IMR-90 (cell line): ENCODE measurements around the gene ZNF521. TPM values are rescaled to one million over a fixed set of nuclear protein-coding genes. Genes with fewer than 3 reads are reported as not detected.

Experiments used
- ATAC-seq: fragments of 200-7000 bp; cut with Tn5 transposase; 2 replicates; pipeline ENCODE4 v1.9.1; 2020; ENCODE audit warnings: low read depth, mild to moderate bottlenecking, moderate library complexity
- BruUV-seq: library from RNA; stranded (reverse); fragments of 400-500 nt; replicated peaks from 2 replicates; lab custom pipeline; 2021; lab: Mats Ljungman, UMichigan
- CTCF ChIA-PET: fragments of 300-600 bp; formaldehyde crosslinking; extraction: SDS; loops from one replicate; lab custom pipeline; 2021; ENCODE audit warnings: antibody characterized with exemption; lab: Yijun Ruan, JAX
- POLR2A ChIA-PET: fragments of 300-600 bp; sonication (Branson Sonifier 250); formaldehyde crosslinking; loops from one replicate; lab custom pipeline; 2022; ENCODE audit warnings: antibody characterized with exemption; ENCODE audit not compliant: unreplicated experiment; lab: Charles Lee
- DNase-seq: peaks from one replicate; pipeline ENCODE4 v3.0.0; 2013
- H2AFZ ChIP-seq: replicated peaks from 2 replicates; pipeline ENCODE3; 2013; ENCODE audit warnings: low read length, mild to moderate bottlenecking; ENCODE audit not compliant: poor library complexity
- H2AK5ac ChIP-seq: 2 replicates; pipeline ENCODE4 v1.6.1; 2013; ENCODE audit warnings: low read depth, low read length, inconsistent platforms
- H2AK9ac ChIP-seq: replicated peaks from 2 replicates; pipeline ENCODE3; 2013; ENCODE audit warnings: mild to moderate bottlenecking, low read depth, low read length, moderate library complexity; ENCODE audit not compliant: poor library complexity
- H2BK120ac ChIP-seq: 2 replicates; pipeline ENCODE4 v1.6.1; 2013; ENCODE audit warnings: low read depth, low read length, inconsistent platforms
- H2BK15ac ChIP-seq: 3 replicates; pipeline ENCODE4 v1.6.1; 2013; ENCODE audit warnings: low read depth, low read length, inconsistent platforms
- H2BK20ac ChIP-seq: 2 replicates; pipeline ENCODE4 v1.6.1; 2013; ENCODE audit warnings: low read depth, mild to moderate bottlenecking, inconsistent platforms, low read length, moderate library complexity
- H2BK5ac ChIP-seq: 2 replicates; pipeline ENCODE4 v1.6.1; 2013; ENCODE audit warnings: mild to moderate bottlenecking, low read depth, low read length, inconsistent platforms; ENCODE audit not compliant: poor library complexity, severe bottlenecking
- H3K14ac ChIP-seq: replicated peaks from 2 replicates; pipeline ENCODE4 v1.6.1; 2013; ENCODE audit warnings: low read depth, low read length, inconsistent platforms
- H3K18ac ChIP-seq: 2 replicates; pipeline ENCODE4 v1.6.1; 2013; ENCODE audit warnings: low read depth, low read length, control low read depth
- H3K23ac ChIP-seq: 2 replicates; pipeline ENCODE4 v1.6.1; 2013; ENCODE audit warnings: low read depth, low read length, inconsistent platforms
- H3K27ac ChIP-seq: 2 replicates; pipeline ENCODE4 v1.5.1; 2013; ENCODE audit warnings: mild to moderate bottlenecking, control low read depth, low read length; ENCODE audit not compliant: insufficient read depth
- H3K27me3 ChIP-seq: 2 replicates; pipeline ENCODE4 v1.6.1; 2013; ENCODE audit warnings: low read length; ENCODE audit not compliant: control insufficient read depth, insufficient read depth
- H3K36me3 ChIP-seq: 2 replicates; pipeline ENCODE4 v1.6.1; 2013; ENCODE audit warnings: low read length, mixed read lengths; ENCODE audit not compliant: control insufficient read depth, insufficient read depth
- H3K4ac ChIP-seq: 2 replicates; pipeline ENCODE4 v1.6.1; 2013; ENCODE audit warnings: low read depth, low read length, inconsistent platforms
- H3K4me1 ChIP-seq: 2 replicates; pipeline ENCODE4 v1.6.1; 2013; ENCODE audit warnings: low read length, mixed read lengths; ENCODE audit not compliant: control insufficient read depth, insufficient read depth
- H3K4me2 ChIP-seq: 2 replicates; pipeline ENCODE4 v1.6.1; 2013; ENCODE audit warnings: low read depth, mild to moderate bottlenecking, control low read depth, low read length, moderate library complexity
- H3K4me3 ChIP-seq: 2 replicates; pipeline ENCODE4 v1.5.1; 2013; ENCODE audit warnings: low read depth, mild to moderate bottlenecking, control low read depth, low read length, moderate library complexity; ENCODE audit not compliant: insufficient read depth
- H3K56ac ChIP-seq: 2 replicates; pipeline ENCODE4 v1.6.1; 2013; ENCODE audit warnings: low read length, inconsistent platforms; ENCODE audit not compliant: insufficient read depth; ENCODE audit errors: extremely low read depth
- H3K79me1 ChIP-seq, 2 experiments: 2 replicates each; pipeline ENCODE4 v1.6.1; 2013; ENCODE audit warnings: low read length in 2 of 2, inconsistent platforms in 1 of 2, low read depth in 1 of 2
- H3K9ac ChIP-seq: 2 replicates; pipeline ENCODE4 v1.6.1; 2013; ENCODE audit warnings: low read depth, low read length, control low read depth
- H3K9me1 ChIP-seq: 2 replicates; pipeline ENCODE4 v1.6.1; 2013; ENCODE audit warnings: low read length, inconsistent platforms; ENCODE audit not compliant: insufficient read depth
- H3K9me3 ChIP-seq: 2 replicates; pipeline ENCODE4 v1.6.1; 2013; ENCODE audit warnings: low read length; ENCODE audit not compliant: control insufficient read depth, insufficient read depth
- H4K20me1 ChIP-seq: 2 replicates; pipeline ENCODE4 v1.6.1; 2013; ENCODE audit warnings: low read length, inconsistent platforms; ENCODE audit not compliant: insufficient read depth
- H4K5ac ChIP-seq: 2 replicates; pipeline ENCODE4 v1.6.1; 2013; ENCODE audit warnings: mild to moderate bottlenecking, low read depth, low read length, control low read depth
- H4K8ac ChIP-seq, 2 experiments: 2 replicates each; pipeline ENCODE4 v1.6.1; 2013; ENCODE audit warnings: low read depth in 2 of 2, low read length in 2 of 2, control low read depth in 1 of 2, inconsistent platforms in 1 of 2
- H4K91ac ChIP-seq: 2 replicates; pipeline ENCODE4 v1.6.1; 2013; ENCODE audit warnings: low read depth, low read length, inconsistent platforms; ENCODE audit not compliant: insufficient read depth
- BHLHE40 ChIP-seq: fragments of 150-350 bp; IDR thresholded peaks from 2 replicates; pipeline ENCODE4 v1.6.1; 2016; ENCODE audit warnings: mild to moderate bottlenecking, low read depth, low read length
- CEBPB ChIP-seq: IDR thresholded peaks from 2 replicates; pipeline ENCODE4 v1.6.1; 2012; ENCODE audit warnings: low read depth, low read length, improper control_type of control experiment
- CHD1 ChIP-seq: IDR thresholded peaks from 2 replicates; pipeline ENCODE4 v1.6.1; 2012; ENCODE audit warnings: low read depth, low read length, improper control_type of control experiment
- CTCF ChIP-seq: conservative IDR thresholded peaks from 2 replicates; pipeline ENCODE4 v1.5.1; 2012; ENCODE audit warnings: mild to moderate bottlenecking, low read depth, low read length, improper control_type of control experiment
- ELK1 ChIP-seq: fragments of 150-350 bp; IDR thresholded peaks from 2 replicates; pipeline ENCODE4 v1.6.1; 2016; ENCODE audit warnings: low read depth, mild to moderate bottlenecking, low read length, moderate library complexity, borderline replicate concordance
- FOS ChIP-seq: fragments of 150-350 bp; IDR thresholded peaks from 2 replicates; pipeline ENCODE4 v1.6.1; 2016; ENCODE audit warnings: low read depth, low read length
- MAFK ChIP-seq: IDR thresholded peaks from 2 replicates; pipeline ENCODE4 v1.6.1; 2012; ENCODE audit warnings: low read depth, low read length, improper control_type of control experiment
- MAZ ChIP-seq: IDR thresholded peaks from 2 replicates; pipeline ENCODE4 v1.6.1; 2012; ENCODE audit warnings: low read depth, mild to moderate bottlenecking, low read length, improper control_type of control experiment, moderate library complexity, borderline replicate concordance
- MXI1 ChIP-seq: IDR thresholded peaks from 2 replicates; pipeline ENCODE4 v1.6.1; 2012; ENCODE audit warnings: low read depth, mild to moderate bottlenecking, low read length, moderate library complexity, borderline replicate concordance
- NFE2L2 ChIP-seq: fragments of 150-350 bp; IDR thresholded peaks from 2 replicates; pipeline ENCODE4 v1.6.1; 2016; ENCODE audit warnings: low read depth, mild to moderate bottlenecking, low read length
- POLR2A ChIP-seq: IDR thresholded peaks from 2 replicates; pipeline ENCODE4 v1.6.1; 2012; ENCODE audit warnings: mild to moderate bottlenecking, low read depth, low read length
- RAD21 ChIP-seq: IDR thresholded peaks from 2 replicates; pipeline ENCODE4 v1.6.1; 2012; ENCODE audit warnings: low read length, improper control_type of control experiment
- RCOR1 ChIP-seq: IDR thresholded peaks from 2 replicates; pipeline ENCODE4 v1.6.1; 2012; ENCODE audit warnings: mild to moderate bottlenecking, low read length, improper control_type of control experiment; ENCODE audit not compliant: insufficient replicate concordance
- RFX5 ChIP-seq: IDR thresholded peaks from 2 replicates; pipeline ENCODE4 v1.8.0; 2012; ENCODE audit warnings: low read depth, mild to moderate bottlenecking, low read length, moderate library complexity
- SMC3 ChIP-seq: fragments of 150-350 bp; IDR thresholded peaks from 2 replicates; pipeline ENCODE4 v1.6.1; 2016; ENCODE audit warnings: low read depth, mild to moderate bottlenecking, antibody characterized with exemption, low read length, moderate library complexity
- USF2 ChIP-seq: fragments of 150-350 bp; IDR thresholded peaks from 2 replicates; pipeline ENCODE4 v1.6.1; 2017; ENCODE audit warnings: mild to moderate bottlenecking, antibody characterized with exemption, low read length, low read depth
- WGBS, 2 experiments: methylation state at CpG; one replicate each; pipeline versions ENCODE4 v1.1.5 to v1.1.7; 2013; ENCODE audit warnings: missing lambda C conversion rate in 2 of 2; ENCODE audit not compliant: insufficient read length in 1 of 2; ENCODE audit errors: extremely low coverage in 2 of 2; 5-methylcytosine and 5-hydroxymethylcytosine counted together
- dilution Hi-C: fragments of 300-500 bp; cut with HindIII; formaldehyde crosslinking; loops from one replicate; pipeline ENCODE4 v1.14.3; 2018; ENCODE audit warnings: low sequenced_read_pairs; ENCODE audit not compliant: unreplicated experiment
- in situ Hi-C: fragments of 300-500 bp; cut with MboI; formaldehyde crosslinking; loops from 3 replicates; pipeline ENCODE4 v1.14.3; 2019; ENCODE audit warnings: low sequenced_read_pairs, inconsistent platforms, mixed read lengths
- intact Hi-C: fragments of 100-400 bp; cut with micrococcal nuclease; formaldehyde crosslinking; loops from 2 replicates; pipeline ENCODE4 v1.10.0; 2022
- polyA plus RNA-seq, 3 experiments: library from polyadenylated mRNA; depleted of rRNA; stranded (reverse); fragments of >200 nt; gene quantifications; 2 replicates each; pipeline ENCODE4 v1.2.3, GENCODE V29; 2012; ENCODE audit warnings: low replicate concordance in 1 of 3
- total RNA-seq: library from RNA; depleted of rRNA; stranded (reverse); fragments of >200 nt; gene quantifications from 2 replicates; pipeline ENCODE4 v1.2.3, GENCODE V29; 2012

ZNF521 gene
- total and polyA plus RNA-seq, 2 of the 4 experiments (the other 2 are of a cell fraction): 21.5 to 59.3 TPM

- intact Hi-C loops: loop anchor here (5.0 kb wide), 1 partner anchor 55 kb away; no protein-coding TSS in a partner anchor
- CTCF ChIA-PET: interaction anchor here (1.7 kb wide), 1 partner anchor 10 kb away, joined by 4 read pairs; no protein-coding TSS in a partner anchor
These were observed 64.9 kb downstream of the ZNF521 start for GRCh38 chr18:25287106-25287505.

More at GRCh38 chr18:25287106-25287505, 64.9 kb downstream of the ZNF521 start:
- H3K4me3 ChIP-seq: no peak overlapping the region
- WGBS, 2 experiments: 89% methylated on average over 3 of the region's 9 CpGs; no CpG with 5 or more reads in 1 of the 2 experiments
- H2BK5ac ChIP-seq: no peak overlapping the region
- H3K9me3 ChIP-seq: no peaks in the 10 kb centered on the region
- no peak overlapping the region for H2BK120ac ChIP-seq
- H3K56ac ChIP-seq: no peak overlapping the region
- TF ChIP-seq ELK1: no peak
- no peak for TF ChIP-seq CHD1
- no peak for TF ChIP-seq CTCF
- TF ChIP-seq POLR2A: no peak
- TF ChIP-seq MXI1: no peak
- no peak for TF ChIP-seq USF2
- TF ChIP-seq RAD21: no peak
- no peak for TF ChIP-seq RFX5
- no peak for TF ChIP-seq NFE2L2
- TF ChIP-seq FOS: no peak
- TF ChIP-seq MAZ: no peak
- TF ChIP-seq BHLHE40: no peak
- no peak for TF ChIP-seq SMC3
- TF ChIP-seq RCOR1: no peak
- TF ChIP-seq MAFK: no peak
- no peak for TF ChIP-seq CEBPB
- peaks cover 18% of the 10 kb centered on the region for H3K4me1 ChIP-seq
- no peak overlapping the region for H4K5ac ChIP-seq
- H3K4ac ChIP-seq: no peak overlapping the region
- peaks cover 3% of the 10 kb centered on the region; the same call in 1 of the 2 replicates for H4K20me1 ChIP-seq
- peaks cover 5% of the 10 kb centered on the region; the same call in 1 of the 2 replicates for H3K9me1 ChIP-seq
- no peak overlapping the region for H4K8ac ChIP-seq
- H3K14ac ChIP-seq: no peak overlapping the region
- no TSS peak for BruUV-seq
- H2AK9ac ChIP-seq: no peak overlapping the region
- no peak overlapping the region for H2BK15ac ChIP-seq
- no peak for ATAC-seq
- no peak overlapping the region for H2AK5ac ChIP-seq
- POLR2A ChIA-PET: no interaction called here
- H3K4me2 ChIP-seq: no peak overlapping the region
- dilution Hi-C loops (no loop called here), in situ Hi-C loops (no loop called here)
- no peak overlapping the region for H3K18ac ChIP-seq
- no peak overlapping the region for H3K9ac ChIP-seq
- H3K23ac ChIP-seq: no peak overlapping the region
- no peak overlapping the region for H3K27ac ChIP-seq
- DNase-seq: no peak
- H2AFZ ChIP-seq: no peak overlapping the region
- H3K27me3 ChIP-seq: no peaks in the 10 kb centered on the region
- H3K79me1 ChIP-seq: peaks cover 20 to 31% of the 10 kb centered on the region in 2 experiments
- no peak overlapping the region for H2BK20ac ChIP-seq
- H4K91ac ChIP-seq: no peak overlapping the region
- peaks cover 6% of the 10 kb centered on the region for H3K36me3 ChIP-seq
